DOHH2 (cell line): Measurements from ENCODE around the gene FCN2.

Source experiments
- EZH2phosphoT487 ChIP-seq: fragments of 200-600 bp; sonication (generic); IDR thresholded peaks from 2 replicates; pipeline ENCODE4 v1.6.1; 2017; ENCODE audit warnings: borderline replicate concordance, mild to moderate bottlenecking, antibody characterized with exemption, low read length, moderate library complexity, mixed read lengths
- TF ChIP-seq, protein P1 (sequence below): fragments of 200-600 bp; sonication (generic); IDR thresholded peaks from one replicate; pipeline ENCODE4 v1.5.1; 2014; ENCODE audit warnings: antibody characterized with exemption, mild to moderate bottlenecking, low read depth, low read length; ENCODE audit not compliant: poor library complexity, severe bottlenecking

DNA sequence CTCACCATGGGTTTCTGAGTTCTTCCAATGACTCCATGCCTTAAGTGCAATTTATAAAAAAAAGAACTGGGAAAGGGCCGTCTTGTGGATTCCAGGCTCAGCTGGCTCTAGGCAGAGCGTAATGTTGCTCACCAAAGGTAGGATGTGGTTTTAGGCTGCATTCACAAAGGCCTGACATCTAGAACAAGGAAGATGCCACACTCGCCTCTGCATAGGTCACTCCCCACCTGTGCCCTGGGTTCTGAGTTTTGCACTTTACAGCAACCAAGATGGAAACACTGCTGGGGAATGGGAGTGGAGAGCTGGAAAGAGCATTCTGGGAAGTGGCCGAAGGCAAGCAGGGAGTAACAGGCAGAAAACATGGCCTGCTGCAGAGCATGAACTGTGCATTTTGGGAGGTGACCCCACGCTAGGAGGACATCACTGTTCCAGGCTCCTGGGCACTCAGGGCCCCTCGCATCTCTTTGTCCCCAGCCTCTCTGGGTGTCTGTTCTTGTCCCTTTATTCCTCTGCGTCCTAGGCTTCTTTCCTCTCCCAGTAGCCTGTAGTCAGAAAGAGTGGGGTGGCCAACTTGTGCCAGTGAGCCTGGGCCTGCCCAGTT, 12.3 kb downstream of the FCN2 start:
- TF ChIP-seq, protein P1, sequence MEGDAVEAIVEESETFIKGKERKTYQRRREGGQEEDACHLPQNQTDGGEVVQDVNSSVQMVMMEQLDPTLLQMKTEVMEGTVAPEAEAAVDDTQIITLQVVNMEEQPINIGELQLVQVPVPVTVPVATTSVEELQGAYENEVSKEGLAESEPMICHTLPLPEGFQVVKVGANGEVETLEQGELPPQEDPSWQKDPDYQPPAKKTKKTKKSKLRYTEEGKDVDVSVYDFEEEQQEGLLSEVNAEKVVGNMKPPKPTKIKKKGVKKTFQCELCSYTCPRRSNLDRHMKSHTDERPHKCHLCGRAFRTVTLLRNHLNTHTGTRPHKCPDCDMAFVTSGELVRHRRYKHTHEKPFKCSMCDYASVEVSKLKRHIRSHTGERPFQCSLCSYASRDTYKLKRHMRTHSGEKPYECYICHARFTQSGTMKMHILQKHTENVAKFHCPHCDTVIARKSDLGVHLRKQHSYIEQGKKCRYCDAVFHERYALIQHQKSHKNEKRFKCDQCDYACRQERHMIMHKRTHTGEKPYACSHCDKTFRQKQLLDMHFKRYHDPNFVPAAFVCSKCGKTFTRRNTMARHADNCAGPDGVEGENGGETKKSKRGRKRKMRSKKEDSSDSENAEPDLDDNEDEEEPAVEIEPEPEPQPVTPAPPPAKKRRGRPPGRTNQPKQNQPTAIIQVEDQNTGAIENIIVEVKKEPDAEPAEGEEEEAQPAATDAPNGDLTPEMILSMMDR = no peak
- TF ChIP-seq EZH2phosphoT487 = no peak
